Bronchial epithelial cell (primary cell): Measurements from ENCODE around the gene ARHGAP36. TPM values are rescaled to one million over a fixed set of nuclear protein-coding genes. Genes with fewer than 3 reads are reported as not detected.

Experiments
- DNase-seq: peaks from one replicate; pipeline ENCODE4 v3.0.0-alpha.2; 2010; ENCODE audit warnings: low read depth
- FAIRE-seq: peaks from 2 replicates; lab custom pipeline; 2011; peaks lifted over from hg19 to GRCh38; lab: Jason Lieb, UNC
- H3K27me3 ChIP-seq: 2 replicates; pipeline ENCODE4 v1.5.1; 2011; ENCODE audit warnings: low read length; ENCODE audit not compliant: control insufficient read depth, insufficient read depth
- H3K36me3 ChIP-seq: 2 replicates; pipeline ENCODE4 v1.5.1; 2011; ENCODE audit warnings: low read length; ENCODE audit not compliant: control insufficient read depth, insufficient read depth
- H3K4me3 ChIP-seq: 2 replicates; pipeline ENCODE4 v1.5.1; 2011; ENCODE audit warnings: mild to moderate bottlenecking, low read depth, low read length, control low read depth
- CTCF ChIP-seq: IDR thresholded peaks from 2 replicates; pipeline ENCODE4 v1.5.1; 2011; ENCODE audit warnings: mild to moderate bottlenecking, moderate library complexity, low read length, control low read depth, inconsistent platforms; ENCODE audit not compliant: insufficient read depth, severe bottlenecking
- total RNA-seq: library from RNA; depleted of rRNA; stranded (reverse); fragments of >200 nt; gene quantifications from 2 replicates; pipeline ENCODE4 v1.2.1, GENCODE V29; 2014

ARHGAP36 gene
- total RNA-seq, 1 donor from 2014 or later, result not detected

DNA sequence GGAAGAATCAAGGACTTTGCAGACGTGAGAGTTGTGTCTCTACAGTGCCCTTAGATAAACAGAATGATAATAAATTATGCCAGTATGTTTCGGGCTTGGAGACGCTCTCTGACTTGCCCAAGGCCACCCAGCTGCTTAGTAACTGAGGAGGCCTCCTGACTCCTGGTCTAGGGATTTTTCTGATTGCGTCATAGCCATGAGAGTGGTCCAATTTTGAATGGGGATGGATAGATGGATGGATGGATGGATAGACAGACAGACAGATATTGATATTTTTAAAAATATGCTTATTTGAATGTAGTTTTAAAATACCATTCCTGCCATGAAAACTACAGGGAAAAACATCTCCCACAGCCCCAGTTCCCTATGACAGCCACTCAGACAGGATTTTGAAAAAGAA is 15.5 kb downstream of the ARHGAP36 start:
- DNase-seq (no peak), FAIRE-seq (no peak)
- Histone ChIP-seq H3K27me3 (peaks cover 3% of the 10 kb centered on the region), H3K36me3 (no peaks in the 10 kb centered on the region), H3K4me3 (no peak overlapping the region)
- no peak for TF ChIP-seq CTCF

DNA sequence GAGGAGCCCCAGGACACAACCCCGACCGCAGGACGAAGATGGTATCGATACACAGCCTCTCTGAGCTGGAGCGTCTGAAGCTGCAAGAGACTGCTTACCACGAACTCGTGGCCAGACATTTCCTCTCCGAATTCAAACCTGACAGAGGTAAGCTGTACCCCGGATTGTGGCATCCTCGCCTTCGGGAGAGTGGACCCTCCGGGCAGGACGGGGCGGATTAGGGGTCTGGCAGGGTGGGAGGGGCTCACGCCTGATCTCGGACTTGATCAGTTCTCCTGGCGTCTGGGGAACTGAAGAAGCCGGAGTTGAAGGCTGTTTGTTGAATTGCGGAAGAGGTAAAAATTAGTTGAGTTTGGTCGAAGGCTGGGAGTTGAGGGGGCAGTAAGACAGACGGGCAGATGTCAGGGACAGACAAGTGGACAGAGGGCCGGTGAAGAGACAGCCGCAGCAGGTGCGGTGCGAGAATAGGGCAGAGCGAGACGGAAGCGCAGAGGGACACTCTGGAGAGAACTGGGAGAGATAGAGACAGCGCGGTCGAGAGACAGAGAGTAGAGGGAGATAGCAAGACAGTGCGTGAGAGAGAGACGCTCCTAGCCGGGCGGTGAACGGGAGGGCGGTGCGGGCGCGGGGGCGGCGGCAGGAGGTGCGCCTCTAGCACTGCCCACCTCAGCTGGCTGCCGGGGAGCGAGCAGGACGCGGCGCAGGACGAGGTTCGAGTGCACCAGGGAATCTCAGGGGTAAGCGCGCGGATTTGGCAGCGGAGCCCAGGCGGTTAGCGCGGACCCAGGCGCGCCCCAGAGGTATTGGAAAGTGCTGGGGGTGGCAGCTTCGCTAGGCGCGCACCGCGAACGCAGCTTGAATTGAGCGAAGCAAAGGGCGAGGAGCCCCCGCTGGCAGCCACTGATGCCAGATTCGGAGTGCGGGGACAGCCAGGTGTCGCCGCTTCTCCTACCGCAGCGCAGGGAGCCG is 23.9 kb downstream of the ARHGAP36 start:
- DNase-seq (no peak), FAIRE-seq (no peak)

DNA sequence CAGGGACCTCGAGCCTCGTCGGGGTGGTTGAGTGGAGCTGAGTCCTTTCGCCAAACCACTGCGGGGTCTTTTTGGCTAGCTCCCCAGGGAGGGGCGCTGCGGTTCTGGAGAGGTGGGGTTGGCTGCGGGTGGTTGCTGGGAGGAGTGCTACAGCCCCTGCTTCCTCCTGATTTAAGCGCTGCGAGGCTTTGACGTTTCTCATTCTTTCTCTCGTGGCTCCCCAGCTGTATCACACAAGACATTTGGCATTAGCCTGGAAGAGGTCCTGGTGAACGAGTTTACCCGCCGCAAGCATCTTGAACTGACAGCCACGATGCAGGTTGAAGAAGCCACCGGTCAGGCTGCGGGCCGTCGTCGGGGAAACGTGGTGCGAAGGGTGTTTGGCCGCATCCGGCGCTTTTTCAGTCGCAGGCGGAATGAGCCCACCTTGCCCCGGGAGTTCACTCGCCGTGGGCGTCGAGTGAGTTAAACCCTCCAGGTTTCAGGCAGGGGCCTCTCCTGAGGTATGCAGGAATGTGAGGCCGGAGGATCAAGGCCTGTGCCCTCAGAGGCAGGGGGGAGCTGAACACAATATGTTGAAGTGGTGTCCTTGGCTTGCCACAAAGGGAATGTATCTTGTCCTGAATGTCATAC is 25.5 kb downstream of the ARHGAP36 start:
- no peaks in the 10 kb centered on the region for H3K36me3 ChIP-seq
- no peak overlapping the region for H3K4me3 ChIP-seq
- FAIRE-seq (no peak), DNase-seq (no peak)
- peaks cover 6% of the 10 kb centered on the region for H3K27me3 ChIP-seq
- no peak for TF ChIP-seq CTCF

More for the DNA sequence above, 23.9 kb downstream of the ARHGAP36 start:
- Histone ChIP-seq H3K36me3 (no peaks in the 10 kb centered on the region), H3K27me3 (peaks cover 6% of the 10 kb centered on the region), H3K4me3 (no peak overlapping the region)
- no peak for TF ChIP-seq CTCF

DNA sequence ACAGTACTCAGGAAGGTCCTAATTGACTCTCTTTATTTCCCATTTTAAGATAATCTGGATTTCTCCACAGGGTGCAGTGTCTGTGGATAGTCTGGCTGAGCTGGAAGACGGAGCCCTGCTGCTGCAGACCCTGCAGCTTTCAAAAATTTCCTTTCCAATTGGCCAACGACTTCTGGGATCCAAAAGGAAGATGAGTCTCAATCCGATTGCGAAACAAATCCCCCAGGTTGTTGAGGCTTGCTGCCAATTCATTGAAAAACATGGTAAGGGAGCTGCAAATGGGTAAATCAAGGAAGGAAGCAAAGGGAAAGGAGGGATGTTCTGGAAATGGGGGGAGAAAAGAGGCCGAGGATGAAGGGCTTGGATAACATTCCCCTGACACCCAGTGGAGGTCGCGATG is 26.0 kb downstream of the ARHGAP36 start:
- no peak for TF ChIP-seq CTCF
- H3K36me3 ChIP-seq, result no peaks in the 10 kb centered on the region
- DNase-seq (no peak), FAIRE-seq (no peak)
- no peak overlapping the region for H3K4me3 ChIP-seq
- peaks cover 5% of the 10 kb centered on the region for H3K27me3 ChIP-seq

GRCh38 chrX:131136776-131137175 is 78.6 kb downstream of the ARHGAP36 start:
- FAIRE-seq, result no peak
- Histone ChIP-seq H3K27me3 (no peaks in the 10 kb centered on the region), H3K36me3 (no peaks in the 10 kb centered on the region), H3K4me3 (no peak overlapping the region)
- no peak for TF ChIP-seq CTCF
- DNase-seq, result no peak
